ENCODE data around the gene TP53I11. TPM values are rescaled to one million over a fixed set of nuclear protein-coding genes. Genes with fewer than 3 reads are reported as not detected.

Gene TP53I11
- total RNA-seq, 4 donors from 2014 or later = 58.0 to 91.5 (median 70.6) TPM

DNA sequence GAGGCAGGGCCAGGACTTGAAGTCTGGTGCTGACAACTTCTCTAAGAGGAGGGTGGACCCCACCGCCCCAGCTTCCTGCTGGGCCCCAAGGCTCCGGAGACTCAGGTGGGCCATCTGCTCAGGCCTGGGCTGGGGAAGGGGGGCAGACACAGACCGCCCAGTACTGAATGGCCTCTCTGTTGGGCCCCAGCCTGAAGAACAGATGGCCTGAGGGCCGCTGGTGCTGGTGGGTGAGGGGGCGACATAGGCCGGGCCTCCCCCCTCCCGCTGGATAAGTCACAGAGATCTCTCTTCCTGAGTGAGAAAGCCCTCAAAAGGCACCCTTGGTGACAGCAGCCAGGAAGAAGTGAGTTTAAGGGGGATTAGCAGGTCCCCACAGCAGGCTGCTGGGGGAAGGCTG is 12.5 kb upstream of the TP53I11 start:
- DNase-seq (ENCODE audit: low spot score in 2 of 2) = no peak
- no peak overlapping the region for H3K4me3 ChIP-seq
- TF ChIP-seq POLR2AphosphoS5 (IDR thresholded peaks at IDR 0.05) = no peak
- no peak for TF ChIP-seq EP300 (IDR thresholded peaks at IDR 0.05)
- TF ChIP-seq, protein P1, sequence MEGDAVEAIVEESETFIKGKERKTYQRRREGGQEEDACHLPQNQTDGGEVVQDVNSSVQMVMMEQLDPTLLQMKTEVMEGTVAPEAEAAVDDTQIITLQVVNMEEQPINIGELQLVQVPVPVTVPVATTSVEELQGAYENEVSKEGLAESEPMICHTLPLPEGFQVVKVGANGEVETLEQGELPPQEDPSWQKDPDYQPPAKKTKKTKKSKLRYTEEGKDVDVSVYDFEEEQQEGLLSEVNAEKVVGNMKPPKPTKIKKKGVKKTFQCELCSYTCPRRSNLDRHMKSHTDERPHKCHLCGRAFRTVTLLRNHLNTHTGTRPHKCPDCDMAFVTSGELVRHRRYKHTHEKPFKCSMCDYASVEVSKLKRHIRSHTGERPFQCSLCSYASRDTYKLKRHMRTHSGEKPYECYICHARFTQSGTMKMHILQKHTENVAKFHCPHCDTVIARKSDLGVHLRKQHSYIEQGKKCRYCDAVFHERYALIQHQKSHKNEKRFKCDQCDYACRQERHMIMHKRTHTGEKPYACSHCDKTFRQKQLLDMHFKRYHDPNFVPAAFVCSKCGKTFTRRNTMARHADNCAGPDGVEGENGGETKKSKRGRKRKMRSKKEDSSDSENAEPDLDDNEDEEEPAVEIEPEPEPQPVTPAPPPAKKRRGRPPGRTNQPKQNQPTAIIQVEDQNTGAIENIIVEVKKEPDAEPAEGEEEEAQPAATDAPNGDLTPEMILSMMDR (IDR thresholded peaks at IDR 0.05) = no peak
- no peak for TF ChIP-seq POLR2A (IDR thresholded peaks at IDR 0.05)
- H3K27ac ChIP-seq = no peak overlapping the region
- no peaks in the 10 kb centered on the region for H3K9me3 ChIP-seq
- H3K4me1 ChIP-seq = peaks cover 8% of the 10 kb centered on the region
- no peaks in the 10 kb centered on the region for H3K36me3 ChIP-seq
- H3K27me3 ChIP-seq = no peaks in the 10 kb centered on the region
- no CpG with 5 or more reads among the region's 7 CpGs for WGBS

DNA sequence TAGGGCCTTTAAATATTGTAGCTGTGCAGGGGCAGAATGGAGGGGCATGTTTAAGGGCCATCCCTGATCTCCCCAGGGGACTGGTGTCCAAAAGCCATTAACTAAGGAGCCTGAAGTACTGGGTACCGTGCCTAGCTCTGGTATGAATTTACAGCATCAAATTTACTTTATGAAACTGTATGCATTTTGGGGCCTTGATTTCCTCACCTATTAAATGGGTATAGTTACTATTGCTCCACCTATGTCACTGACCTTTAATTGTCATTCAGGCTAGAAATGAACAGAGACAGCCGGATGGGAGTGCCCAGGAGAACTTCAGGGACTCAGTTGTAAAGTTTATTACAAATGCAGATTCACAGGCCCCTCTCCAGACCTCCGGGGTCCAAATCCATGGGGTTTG is 11.8 kb upstream of the TP53I11 start:
- H3K27me3 ChIP-seq = no peaks in the 10 kb centered on the region
- no peak overlapping the region for H3K27ac ChIP-seq
- H3K36me3 ChIP-seq = no peaks in the 10 kb centered on the region
- WGBS = 97% methylated on average over 2 of the region's 3 CpGs
- no peak overlapping the region for H3K4me3 ChIP-seq
- TF ChIP-seq POLR2A (IDR thresholded peaks at IDR 0.05) (no peak), POLR2AphosphoS5 (IDR thresholded peaks at IDR 0.05) (no peak), EP300 (IDR thresholded peaks at IDR 0.05) (no peak)
- TF ChIP-seq, protein P1 (IDR thresholded peaks at IDR 0.05) = no peak
- H3K9me3 ChIP-seq = no peaks in the 10 kb centered on the region
- no peak for DNase-seq (ENCODE audit: low spot score in 2 of 2)
- peaks cover 1% of the 10 kb centered on the region for H3K4me1 ChIP-seq

- Histone ChIP-seq H3K36me3 (no peaks in the 10 kb centered on the region), H3K27ac (no peak overlapping the region), H3K9me3 (no peaks in the 10 kb centered on the region), H3K4me3 (no peak overlapping the region), H3K27me3 (no peaks in the 10 kb centered on the region), H3K4me1 (peaks cover 3% of the 10 kb centered on the region)
- no peak for DNase-seq (ENCODE audit: low spot score in 2 of 2)
- WGBS = 57% methylated on average over 7 of the region's 7 CpGs
- TF ChIP-seq, protein P1 (IDR thresholded peaks at IDR 0.05) = no peak
- TF ChIP-seq POLR2A (IDR thresholded peaks at IDR 0.05) (no peak), POLR2AphosphoS5 (IDR thresholded peaks at IDR 0.05) (no peak), EP300 (IDR thresholded peaks at IDR 0.05) (no peak)
Measured at GRCh38 chr11:44960200-44960845, 9.6 kb upstream of the TP53I11 start.

- Histone ChIP-seq H3K9me3 (no peaks in the 10 kb centered on the region), H3K4me3 (no peak overlapping the region), H3K27ac (no peak overlapping the region), H3K27me3 (no peaks in the 10 kb centered on the region), H3K36me3 (no peaks in the 10 kb centered on the region), H3K4me1 (peaks cover 14% of the 10 kb centered on the region)
- 79% methylated on average over 3 of the region's 3 CpGs for WGBS
- TF ChIP-seq EP300 (IDR thresholded peaks at IDR 0.05) (no peak), POLR2A (IDR thresholded peaks at IDR 0.05) (no peak)
- DNase-seq (ENCODE audit: low spot score in 2 of 2) = no peak
Measured at GRCh38 chr11:44959064-44959463, 8.4 kb upstream of the TP53I11 start.

GRCh38 chr11:44957776-44958564 is 7.3 kb upstream of the TP53I11 start:
- Histone ChIP-seq H3K27me3 (no peaks in the 10 kb centered on the region), H3K36me3 (no peaks in the 10 kb centered on the region), H3K4me3 (no peak overlapping the region), H3K9me3 (no peaks in the 10 kb centered on the region), H3K27ac (no peak overlapping the region), H3K4me1 (peaks cover 14% of the 10 kb centered on the region)
- TF ChIP-seq EP300 (IDR thresholded peaks at IDR 0.05) (no peak), POLR2AphosphoS5 (IDR thresholded peaks at IDR 0.05) (no peak), POLR2A (IDR thresholded peaks at IDR 0.05) (no peak)
- TF ChIP-seq, protein P1 (IDR thresholded peaks at IDR 0.05) = no peak
- WGBS = 74% methylated on average over 8 of the region's 8 CpGs
- DNase-seq (ENCODE audit: low spot score in 2 of 2) = no peak

Data from suprapubic skin (tissue), 4 donors.